ENCODE results near the gene CDH12. TPM values are rescaled to one million over a fixed set of nuclear protein-coding genes. Genes with fewer than 3 reads are reported as not detected.

Gene CDH12
- total RNA-seq, 2 donors from 2014 or later, result 0.14 to 1.0 TPM

DNA sequence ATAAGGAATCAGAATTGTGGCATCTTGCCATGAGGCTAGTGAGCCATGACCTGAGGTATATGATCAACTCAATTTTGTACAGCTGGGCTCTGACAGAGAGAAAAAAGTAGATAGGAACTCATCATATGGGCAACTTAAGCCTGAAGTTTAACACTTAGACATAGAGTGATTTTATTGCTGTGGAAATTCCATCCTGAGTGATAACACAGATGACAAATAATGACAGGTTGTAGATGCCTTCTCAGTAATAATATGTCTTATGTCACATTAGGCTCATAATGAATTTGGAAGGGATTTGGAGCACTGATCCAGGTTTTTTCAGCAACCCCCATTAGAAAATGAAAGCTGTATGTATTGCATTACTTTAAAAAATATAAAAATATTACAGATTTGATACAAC lies 744.6 kb downstream of the CDH12 start:
- Histone ChIP-seq H3K4me1 (replicated peaks) (no peaks in the 10 kb centered on the region), H3K36me3 (no peaks in the 10 kb centered on the region), H3K9me3 (no peaks in the 10 kb centered on the region), H3K27me3 (replicated peaks; ENCODE audit: insufficient read depth) (no peaks in the 10 kb centered on the region), H3K4me3 (no peak overlapping the region), H3K27ac (no peak overlapping the region)
- DNase-seq (ENCODE audit: low spot score), result no peak
- intact Hi-C loops (cut with DNase I), result no loop called here
- TF ChIP-seq POLR2AphosphoS5 (IDR thresholded peaks at IDR 0.05) (no peak), CTCF (IDR thresholded peaks at IDR 0.05) (no peak), POLR2A (IDR thresholded peaks at IDR 0.05) (no peak)

DNA sequence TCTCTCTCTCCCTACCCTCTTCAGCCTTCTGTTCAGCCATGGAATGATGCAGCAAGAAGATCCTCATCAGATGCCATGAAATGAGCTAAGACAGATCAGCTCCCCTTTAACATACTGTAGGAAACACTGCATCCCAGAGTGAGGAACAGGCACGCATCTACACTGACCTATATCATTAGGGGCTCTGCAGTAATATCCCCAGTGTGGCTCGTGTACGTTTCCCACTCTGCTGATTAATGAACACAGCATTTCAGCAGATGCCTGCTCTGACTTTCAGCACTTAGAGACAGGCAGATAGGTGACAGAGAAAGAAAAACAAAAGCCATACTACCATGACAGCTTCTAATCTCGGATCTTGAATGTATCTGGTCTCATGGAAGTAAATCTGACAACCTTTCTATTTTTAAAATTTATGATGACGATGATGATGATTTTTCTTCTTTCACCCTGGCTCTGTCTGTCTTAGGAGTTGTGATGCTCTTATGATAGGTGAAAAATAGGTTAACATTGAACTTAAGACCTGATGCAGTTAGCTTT lies 750.3 kb downstream of the CDH12 start:
- TF ChIP-seq POLR2AphosphoS5 (IDR thresholded peaks at IDR 0.05) (no peak), POLR2A (IDR thresholded peaks at IDR 0.05) (no peak)
- no peak for DNase-seq (ENCODE audit: low spot score)

DNA sequence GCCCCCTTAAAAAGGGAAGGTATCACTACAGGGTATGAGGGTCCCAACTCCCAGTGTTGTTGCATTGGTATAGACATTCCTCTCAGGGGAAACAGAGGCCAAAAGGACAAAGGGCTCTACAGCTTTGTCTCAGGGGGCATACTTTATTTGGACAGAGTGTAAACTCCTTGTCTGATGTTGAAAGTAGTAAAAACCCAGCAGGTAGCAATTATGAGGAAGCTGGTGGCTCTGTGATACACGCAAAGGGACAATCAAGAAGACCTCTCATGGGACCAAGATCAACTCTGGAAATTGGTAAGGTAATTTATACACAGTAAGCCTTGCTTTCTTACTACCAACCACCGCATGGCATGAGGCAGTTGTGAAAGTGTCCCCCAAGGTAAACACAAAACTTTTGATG lies 764.6 kb downstream of the CDH12 start:
- H3K36me3 ChIP-seq, result no peaks in the 10 kb centered on the region
- WGBS, result 62% methylated on average over 2 of the region's 2 CpGs

More for the DNA sequence above, 750.3 kb downstream of the CDH12 start:
- Histone ChIP-seq H3K27ac (no peak overlapping the region), H3K27me3 (replicated peaks; ENCODE audit: insufficient read depth) (no peaks in the 10 kb centered on the region), H3K9me3 (no peaks in the 10 kb centered on the region), H3K4me3 (no peak overlapping the region), H3K4me1 (replicated peaks) (no peaks in the 10 kb centered on the region), H3K36me3 (no peaks in the 10 kb centered on the region)
- intact Hi-C loops (cut with DNase I), result no loop called here
- 82% methylated on average over 5 of the region's 5 CpGs for WGBS

DNA sequence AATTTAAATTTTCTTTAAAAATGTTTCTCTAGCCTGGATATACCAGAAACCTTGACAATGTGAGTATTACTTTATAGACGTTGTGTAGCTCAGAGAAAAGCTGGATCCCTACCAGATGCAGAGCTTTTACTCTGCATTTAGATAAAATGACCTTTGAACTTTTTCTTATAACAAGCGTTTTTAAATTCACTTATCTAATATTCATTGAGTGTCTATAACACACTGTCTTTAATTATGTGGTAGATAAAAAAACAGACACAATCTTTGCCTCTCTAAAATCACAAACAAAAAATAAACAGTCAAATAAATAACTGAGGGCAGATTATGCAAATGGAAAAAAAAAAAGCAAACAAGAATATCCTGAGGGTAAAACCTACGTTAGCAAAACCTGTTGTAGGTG lies 773.6 kb downstream of the CDH12 start:
- Histone ChIP-seq H3K4me1 (replicated peaks) (no peaks in the 10 kb centered on the region), H3K4me3 (no peak overlapping the region), H3K27ac (no peak overlapping the region), H3K36me3 (no peaks in the 10 kb centered on the region), H3K9me3 (no peaks in the 10 kb centered on the region), H3K27me3 (replicated peaks; ENCODE audit: insufficient read depth) (peaks cover 3% of the 10 kb centered on the region)
- TF ChIP-seq POLR2A (IDR thresholded peaks at IDR 0.05) (no peak), CTCF (IDR thresholded peaks at IDR 0.05) (no peak), POLR2AphosphoS5 (IDR thresholded peaks at IDR 0.05) (no peak)
- intact Hi-C loops (cut with DNase I), result no loop called here
- 32% methylated on average over 3 of the region's 3 CpGs for WGBS
- DNase-seq (ENCODE audit: low spot score), result no peak

More for the DNA sequence above, 764.6 kb downstream of the CDH12 start:
- Histone ChIP-seq H3K4me1 (replicated peaks) (no peaks in the 10 kb centered on the region), H3K27ac (no peak overlapping the region), H3K9me3 (no peaks in the 10 kb centered on the region), H3K4me3 (no peak overlapping the region), H3K27me3 (replicated peaks; ENCODE audit: insufficient read depth) (no peaks in the 10 kb centered on the region)
- TF ChIP-seq POLR2AphosphoS5 (IDR thresholded peaks at IDR 0.05) (no peak), CTCF (IDR thresholded peaks at IDR 0.05) (no peak)
- DNase-seq (ENCODE audit: low spot score), result no peak
- intact Hi-C loops (cut with DNase I), result no loop called here

GRCh38 chr5:22079002-22079401 lies 774.1 kb downstream of the CDH12 start:
- no peak for TF ChIP-seq POLR2AphosphoS5 (IDR thresholded peaks at IDR 0.05)
- no peak for TF ChIP-seq CTCF (IDR thresholded peaks at IDR 0.05)
- TF ChIP-seq POLR2A (IDR thresholded peaks at IDR 0.05), result no peak
- Histone ChIP-seq H3K27me3 (replicated peaks; ENCODE audit: insufficient read depth) (peaks cover 3% of the 10 kb centered on the region), H3K9me3 (no peaks in the 10 kb centered on the region), H3K36me3 (no peaks in the 10 kb centered on the region), H3K4me3 (no peak overlapping the region), H3K27ac (no peak overlapping the region), H3K4me1 (replicated peaks) (no peaks in the 10 kb centered on the region)
- intact Hi-C loops (cut with DNase I), result no loop called here
- DNase-seq (ENCODE audit: low spot score), result no peak
